Measurements from ENCODE around the gene DUSP3.
"Not testable (repeated sequence)": the region's sequence is repeated elsewhere in the genome, so short reads cannot be mapped to it uniquely, and the experiment has no call there.

- not testable (repeated sequence) for TF ChIP-seq EZH2 (IDR thresholded peaks at IDR 0.05; ENCODE audit: insufficient read depth, poor library complexity, severe bottlenecking); EZH2phosphoT487 (IDR thresholded peaks at IDR 0.05; ENCODE audit: insufficient read depth, low read depth)
Observed at GRCh38 chr17:43792668-43793067, 13.9 kb upstream of the DUSP3 start.

Data from GM23248 (cell line).